ENCODE data around the gene LITAFD. TPM values are rescaled to one million over a fixed set of nuclear protein-coding genes. Genes with fewer than 3 reads are reported as not detected.
A peak's percentile ranks its signal among the peaks of the same experiment; 100 is the strongest.

Gene LITAFD
- total and polyA plus RNA-seq, 2 experiments from 2014 or later: not detected

GRCh38 chr16:8919089-8919933 is 37.2 kb downstream of the LITAFD start:
- H3K9me2 ChIP-seq (ENCODE audit: insufficient read depth): no peaks in the 10 kb centered on the region
- ATAC-seq (no peak), DNase-seq (ENCODE audit: low spot score) (no peak)
- H3K9me3 Mint-ChIP-seq: no peaks in the 10 kb centered on the region
- H4K20me1 ChIP-seq (replicated peaks; ENCODE audit: insufficient read depth): peaks cover 37% of the 10 kb centered on the region
- 0 out of 2 replicates have a peak overlapping the region, but pooled peaks have one; percentile 3 for H3K27ac Mint-ChIP-seq
- no peak overlapping the region for H3K4me3 ChIP-seq
- peaks cover 33% of the 10 kb centered on the region for H3K79me2 ChIP-seq (replicated peaks; ENCODE audit: insufficient read depth)
- H3K4me3 Mint-ChIP-seq: no peak overlapping the region
- peaks cover 1% of the 10 kb centered on the region; the same call in 1 of the 3 replicates for H3K4me1 Mint-ChIP-seq
- no peak overlapping the region for H3K27ac ChIP-seq (ENCODE audit: low read depth)
- H3K36me3 Mint-ChIP-seq (ENCODE audit: low read depth): peaks cover 89% of the 10 kb centered on the region
- no peaks in the 10 kb centered on the region for H3K27me3 ChIP-seq (ENCODE audit: insufficient read depth)
- H3K4me1 ChIP-seq (ENCODE audit: insufficient read depth): no peaks in the 10 kb centered on the region
- H3K27me3 Mint-ChIP-seq (ENCODE audit: insufficient read depth, low read depth, poor library complexity): peaks cover 4% of the 10 kb centered on the region
- H3K36me3 ChIP-seq (ENCODE audit: insufficient read depth): peaks cover 51% of the 10 kb centered on the region
- TF ChIP-seq CREB1 (CRISPR knock-in tag; IDR thresholded peaks at IDR 0.05; ENCODE audit: low read depth) (no peak), EZH2 (IDR thresholded peaks at IDR 0.05; ENCODE audit: low read depth, unreplicated experiment) (no peak), ZNF331 (CRISPR knock-in tag; IDR thresholded peaks at IDR 0.05; ENCODE audit: low read depth) (no peak), POLR2AphosphoS5 (IDR thresholded peaks at IDR 0.05; ENCODE audit: low read depth) (0 out of 2 replicates have a peak, but pooled peaks have one; percentile 18), JUNB (IDR thresholded peaks at IDR 0.05; ENCODE audit: unreplicated experiment) (no peak), EZH2phosphoT487 (IDR thresholded peaks at IDR 0.05; ENCODE audit: unreplicated experiment) (no peak)
- no peak overlapping the region for H3K4me2 ChIP-seq
- H2AFZ ChIP-seq: no peak overlapping the region
- peaks cover 11% of the 10 kb centered on the region; the same call in 1 of the 2 replicates for H3F3A ChIP-seq (replicated peaks; ENCODE audit: low read depth)

- no peaks in the 10 kb centered on the region for H3K9me2 ChIP-seq (ENCODE audit: insufficient read depth)
- no peak overlapping the region for H3K4me3 ChIP-seq
- no peak for DNase-seq (ENCODE audit: low spot score)
- H3K4me1 ChIP-seq (ENCODE audit: insufficient read depth): no peaks in the 10 kb centered on the region
- Mint-ChIP-seq H3K27me3 (ENCODE audit: insufficient read depth, low read depth, poor library complexity) (peaks cover 3% of the 10 kb centered on the region), H3K36me3 (ENCODE audit: low read depth) (peaks cover 84% of the 10 kb centered on the region), H3K9me3 (no peaks in the 10 kb centered on the region), H3K4me3 (no peak overlapping the region), H3K4me1 (peaks cover 3% of the 10 kb centered on the region; the same call in 1 of the 3 replicates), H3K27ac (0 out of 2 replicates have a peak overlapping the region, but pooled peaks have one; percentile 3)
- no peak for TF ChIP-seq EZH2phosphoT487 (IDR thresholded peaks at IDR 0.05; ENCODE audit: unreplicated experiment)
- TF ChIP-seq CTCF (conservative IDR thresholded peaks at IDR 0.05; ENCODE audit: low read depth in 2 of 2): no peak
- TF ChIP-seq JUNB (IDR thresholded peaks at IDR 0.05; ENCODE audit: unreplicated experiment): no peak
- no peak for TF ChIP-seq POLR2AphosphoS5 (IDR thresholded peaks at IDR 0.05; ENCODE audit: low read depth)
- no peak for TF ChIP-seq STAT1 (IDR thresholded peaks at IDR 0.05; ENCODE audit: unreplicated experiment)
- no peak for TF ChIP-seq ZNF331 (CRISPR knock-in tag; IDR thresholded peaks at IDR 0.05; ENCODE audit: low read depth)
- no peak for TF ChIP-seq NANOG (IDR thresholded peaks at IDR 0.05; ENCODE audit: borderline replicate concordance)
- TF ChIP-seq REST (IDR thresholded peaks at IDR 0.05; ENCODE audit: unreplicated experiment): no peak
- TF ChIP-seq ZNF114 (CRISPR knock-in tag; IDR thresholded peaks at IDR 0.05): no peak
- H4K20me1 ChIP-seq (replicated peaks; ENCODE audit: insufficient read depth): peaks cover 41% of the 10 kb centered on the region
- H3K27ac ChIP-seq (ENCODE audit: low read depth): no peak overlapping the region
- peaks cover 45% of the 10 kb centered on the region for H3K36me3 ChIP-seq (ENCODE audit: insufficient read depth)
- H3K27me3 ChIP-seq (ENCODE audit: insufficient read depth): no peaks in the 10 kb centered on the region
- H3K4me2 ChIP-seq: no peak overlapping the region
- no peak overlapping the region for H2AFZ ChIP-seq
- no peak for ATAC-seq
- peaks cover 33% of the 10 kb centered on the region for H3K79me2 ChIP-seq (replicated peaks; ENCODE audit: insufficient read depth)
- peaks cover 11% of the 10 kb centered on the region; the same call in 1 of the 2 replicates for H3F3A ChIP-seq (replicated peaks; ENCODE audit: low read depth)
Observed at GRCh38 chr16:8919934-8920462, 37.8 kb downstream of the LITAFD start.

Measured in GM23338 (cell line).